Astrocyte of the cerebellum (primary cell): ENCODE measurements around the gene COMT.
A peak's percentile ranks its signal among the peaks of the same experiment; 100 is the strongest.

Experiments
- DNase-seq: peaks from one replicate; pipeline ENCODE4 v3.0.0-alpha.2; 2011; ENCODE audit warnings: low read depth
- H3K4me3 ChIP-seq: 2 replicates; pipeline ENCODE4 v1.5.1; 2011; ENCODE audit warnings: mild to moderate bottlenecking, low read depth, low read length, moderate library complexity
- CTCF ChIP-seq: IDR thresholded peaks from 2 replicates; pipeline ENCODE4 v1.5.1; 2012; ENCODE audit warnings: low read length, low read depth, moderate library complexity, mild to moderate bottlenecking; ENCODE audit errors: missing control alignments
- in situ Hi-C: cut with HindIII; loops from 2 replicates; pipeline ENCODE4 v1.10.0; 2017; ENCODE audit warnings: low sequenced_read_pairs

Gene COMT

DNA sequence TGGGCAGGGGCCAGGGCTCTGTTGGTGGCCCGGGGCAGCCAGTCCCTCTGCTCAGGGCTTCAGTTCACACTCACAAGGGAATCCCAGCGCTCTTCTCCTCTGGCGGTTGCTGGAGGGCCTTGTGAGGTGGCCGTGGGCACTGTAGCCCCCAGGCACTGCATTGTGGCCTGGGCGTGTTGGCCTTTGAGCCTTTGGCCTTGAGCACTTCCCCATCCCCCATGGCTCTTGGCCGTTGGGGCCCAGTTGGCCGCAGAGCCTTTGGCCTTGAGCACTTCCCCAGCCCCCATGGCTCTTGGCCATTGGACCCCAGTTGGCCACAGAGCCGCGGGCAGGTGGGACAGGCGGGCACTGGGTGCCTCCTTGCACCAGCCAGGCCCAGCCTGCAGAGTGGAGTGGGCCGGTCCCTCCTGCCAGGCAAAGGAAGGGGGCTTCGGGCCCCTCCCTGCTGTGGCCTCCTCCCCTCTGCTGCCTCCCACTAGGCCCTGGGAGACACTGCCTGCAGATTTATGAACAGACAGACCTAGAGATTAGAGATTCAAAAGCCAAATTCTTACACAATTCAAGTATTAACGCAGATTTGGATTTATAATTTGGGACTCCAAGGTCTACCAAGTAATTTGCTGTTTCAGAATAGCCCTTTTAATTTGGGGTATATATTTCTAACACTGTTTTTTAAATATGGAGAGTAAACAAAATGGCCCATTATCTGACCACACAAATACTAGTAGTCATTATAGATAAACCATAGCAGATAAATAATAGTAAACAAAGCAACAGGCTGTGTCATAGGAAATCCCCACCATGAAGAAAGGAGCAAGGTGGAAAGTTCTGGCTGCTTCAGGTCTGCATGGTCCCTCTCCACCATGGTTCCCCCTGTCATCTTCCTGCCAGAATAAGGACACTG lies 18.3 kb downstream of the COMT start:
- in situ Hi-C loops = no loop called here
- TF ChIP-seq CTCF = no peak
- DNase-seq = no peak
- H3K4me3 ChIP-seq = no peak overlapping the region

- no peak for DNase-seq
- in situ Hi-C loops = no loop called here
- H3K4me3 ChIP-seq = no peak overlapping the region
- TF ChIP-seq CTCF = no peak
Observed at GRCh38 chr22:19960491-19961200, 19.1 kb downstream of the COMT start.

DNA sequence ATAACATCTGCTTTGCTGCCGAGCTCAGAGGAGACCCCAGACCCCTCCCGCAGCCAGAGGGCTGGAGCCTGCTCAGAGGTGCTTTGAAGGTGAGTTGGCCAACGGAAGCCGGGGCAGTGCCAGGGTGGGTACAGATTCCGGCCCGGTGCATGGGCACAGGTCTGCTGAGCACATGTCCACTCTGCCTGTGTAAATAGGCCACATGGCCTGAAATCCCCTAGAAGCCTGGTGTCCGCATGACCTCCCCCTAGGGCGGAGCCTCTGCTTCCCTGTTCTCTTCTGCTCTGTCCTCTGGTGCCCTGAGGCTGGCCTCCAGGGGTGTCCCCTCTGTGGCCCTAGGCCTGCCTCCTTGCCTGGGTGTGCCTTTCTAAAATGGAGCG lies 19.6 kb downstream of the COMT start:
- in situ Hi-C loops = no loop called here
- DNase-seq = no peak
- no peak overlapping the region for H3K4me3 ChIP-seq
- TF ChIP-seq CTCF = no peak

GRCh38 chr22:19961868-19962245 lies 20.3 kb downstream of the COMT start:
- TF ChIP-seq CTCF = no peak
- DNase-seq = no peak
- in situ Hi-C loops = no loop called here
- H3K4me3 ChIP-seq = no peak overlapping the region

- TF ChIP-seq CTCF = peak; percentile 61
- H3K4me3 ChIP-seq = no peak overlapping the region
- in situ Hi-C loops = no loop called here
- DNase-seq = no peak
Observed at GRCh38 chr22:19962246-19962908, 20.8 kb downstream of the COMT start.
